ENCODE measurements around the gene RTP4.
"Not testable (repeated sequence)": the region's sequence is repeated elsewhere in the genome, so short reads cannot be mapped to it uniquely, and the experiment has no call there.

RTP4 gene

DNA sequence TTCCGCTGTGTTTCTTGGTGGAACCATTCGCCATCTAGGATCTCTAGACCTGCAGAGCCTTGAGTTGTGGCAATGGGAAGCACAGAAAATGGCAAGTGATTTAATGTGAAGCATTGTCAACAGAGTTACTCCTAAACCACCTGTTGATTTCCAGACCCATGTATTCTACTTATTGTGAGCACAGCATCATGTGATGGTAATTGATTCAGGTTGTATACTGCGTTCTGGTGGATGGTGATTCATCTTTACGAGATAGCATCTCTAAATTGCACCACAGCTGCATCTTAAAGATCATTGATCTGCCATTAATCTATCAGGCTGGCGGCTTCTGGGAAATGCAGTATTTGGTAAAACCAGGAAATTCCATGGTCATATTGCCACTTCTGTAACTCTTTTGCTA, 7.4 kb downstream of the RTP4 start:
- no peak for DNase-seq

DNA sequence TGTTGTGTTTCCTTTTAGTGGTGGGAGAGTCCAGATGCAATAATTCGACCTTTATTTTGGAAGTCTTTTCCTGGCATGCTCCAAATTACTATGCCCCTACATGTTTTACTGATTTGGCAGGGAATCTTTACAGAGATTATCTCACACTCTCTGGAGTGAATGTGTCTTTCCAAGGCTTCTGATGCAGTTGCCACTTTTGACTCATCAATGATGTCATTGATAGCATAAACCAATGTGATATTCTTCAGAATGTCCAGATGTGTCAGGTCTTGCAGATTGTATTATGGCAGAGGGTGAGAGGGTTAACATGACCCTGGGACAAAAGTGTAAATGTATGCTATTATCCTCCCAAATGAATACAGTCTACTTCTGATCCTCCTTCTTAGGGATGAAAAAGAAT, 9.7 kb downstream of the RTP4 start:
- no peak for DNase-seq

DNA sequence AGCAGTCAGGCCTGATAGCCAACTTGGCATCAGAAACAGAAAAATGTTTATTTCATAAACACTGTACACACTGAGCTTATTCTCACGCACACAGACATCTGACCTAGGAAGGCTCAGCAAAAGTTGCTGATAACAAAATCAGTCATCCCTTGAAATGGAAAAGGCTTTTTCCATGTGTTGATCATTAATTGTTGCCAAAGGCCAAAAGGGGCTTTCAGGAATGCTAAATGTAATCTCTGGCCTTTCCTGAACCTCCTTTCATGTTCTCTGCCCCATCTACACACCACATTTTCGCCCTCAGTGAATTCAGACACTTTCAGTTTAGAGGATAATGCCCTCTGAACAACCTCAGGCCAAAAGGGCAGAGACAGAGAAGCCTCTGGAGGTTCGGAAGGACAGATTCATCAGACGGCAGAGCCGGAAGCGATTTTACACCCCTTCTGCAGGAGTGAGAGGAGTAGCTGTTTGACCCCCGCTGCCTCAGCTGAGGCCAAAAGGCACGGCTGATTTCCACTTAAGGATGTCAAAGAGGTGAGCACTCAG, 14.5 kb downstream of the RTP4 start:
- DNase-seq: no peak

DNA sequence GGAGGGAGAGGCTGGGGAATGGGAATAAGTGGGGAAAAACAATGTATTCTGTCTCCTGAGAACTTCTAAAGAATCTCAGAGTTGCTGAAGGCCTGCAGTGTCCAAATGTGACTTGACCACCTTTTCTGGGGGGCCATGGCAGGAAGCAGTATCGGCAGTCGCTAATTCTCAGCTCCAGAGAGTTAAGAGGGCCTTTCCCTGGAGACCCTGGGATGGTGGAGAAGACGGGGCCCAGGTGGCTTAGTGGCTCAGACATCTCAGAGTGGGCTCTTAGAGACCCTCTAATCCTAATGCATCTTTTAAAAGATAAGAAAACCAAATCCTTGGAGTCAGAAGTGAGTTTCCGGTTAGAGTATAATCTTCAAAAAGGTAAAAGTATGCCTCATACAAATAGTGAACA, 15.1 kb downstream of the RTP4 start:
- no peak for DNase-seq

DNA sequence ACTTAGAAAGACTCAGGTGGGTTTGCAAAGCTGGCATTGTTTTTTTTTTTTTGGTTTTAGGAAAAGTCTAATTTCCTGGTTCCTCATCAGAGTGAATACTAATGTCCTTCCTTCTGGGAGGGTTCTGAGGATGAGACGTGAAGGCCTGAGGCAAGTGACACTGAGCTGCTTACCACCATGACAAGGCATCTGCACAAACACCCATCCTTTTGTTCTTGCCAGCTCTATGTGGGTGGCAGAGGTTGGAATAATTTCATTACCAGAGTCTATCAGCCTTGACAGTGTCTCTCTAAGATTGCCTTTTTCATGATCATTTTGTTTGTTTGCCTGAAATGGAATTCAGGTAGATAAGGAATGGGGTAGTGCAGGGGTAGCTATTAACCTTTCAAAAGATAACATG, 17.1 kb downstream of the RTP4 start:
- no peak for DNase-seq

DNA sequence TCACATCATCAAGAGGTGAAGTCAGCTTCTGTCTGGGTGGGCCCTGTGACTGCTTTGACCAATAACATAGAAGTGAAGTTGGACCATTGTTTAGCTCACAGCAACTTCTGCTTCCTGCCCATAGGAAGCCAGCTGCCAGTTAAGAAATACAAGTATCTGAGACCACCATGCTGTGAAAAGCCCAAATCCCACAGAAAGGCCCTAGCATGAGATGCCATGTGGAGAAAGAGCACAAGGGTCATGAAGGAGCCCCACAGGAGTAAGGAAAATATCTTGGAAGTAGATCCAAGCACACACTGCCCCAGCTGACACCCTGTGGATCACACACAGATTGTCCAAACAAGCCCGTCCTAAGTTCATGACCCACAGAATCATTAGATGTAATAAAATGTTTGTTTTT, 28.5 kb downstream of the RTP4 start:
- no peak for DNase-seq

DNA sequence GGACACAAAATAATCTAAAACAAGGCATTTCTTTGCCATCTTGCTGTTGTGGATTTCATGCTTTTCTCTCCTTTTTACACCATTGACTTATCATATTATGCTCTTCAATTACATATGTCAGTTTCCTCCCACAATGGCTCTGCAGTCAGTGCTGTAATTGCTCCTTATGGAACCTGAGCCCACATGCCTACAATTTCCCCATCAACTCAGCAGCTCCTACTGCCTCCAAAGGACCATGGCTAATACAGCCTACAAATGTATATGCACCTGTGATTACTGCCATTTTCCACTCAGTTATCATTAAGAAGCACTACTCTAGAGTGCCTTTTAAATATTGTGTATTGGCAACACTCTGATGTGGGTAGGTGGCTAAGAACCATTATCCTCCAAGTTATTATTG, 30.8 kb downstream of the RTP4 start:
- no peak for DNase-seq

DNA sequence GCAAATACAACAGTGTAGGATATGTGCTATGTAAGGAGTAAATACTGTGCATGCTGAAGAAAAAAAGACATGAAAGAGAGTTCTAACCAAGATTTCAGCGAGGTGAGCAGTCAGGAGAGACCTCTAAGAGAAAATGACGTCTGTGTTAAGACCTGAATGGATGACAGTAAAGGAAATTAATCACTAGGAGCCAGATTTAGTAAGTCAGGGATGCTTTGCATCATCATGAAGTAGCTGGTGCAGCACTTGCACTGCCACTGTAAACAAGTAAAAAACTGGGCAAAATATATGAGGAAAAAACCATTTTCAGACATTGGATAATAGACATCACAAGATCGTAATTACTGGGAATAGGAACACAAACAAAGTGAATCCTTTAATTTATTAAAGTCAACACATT, 32.6 kb downstream of the RTP4 start:
- no peak for DNase-seq

DNA sequence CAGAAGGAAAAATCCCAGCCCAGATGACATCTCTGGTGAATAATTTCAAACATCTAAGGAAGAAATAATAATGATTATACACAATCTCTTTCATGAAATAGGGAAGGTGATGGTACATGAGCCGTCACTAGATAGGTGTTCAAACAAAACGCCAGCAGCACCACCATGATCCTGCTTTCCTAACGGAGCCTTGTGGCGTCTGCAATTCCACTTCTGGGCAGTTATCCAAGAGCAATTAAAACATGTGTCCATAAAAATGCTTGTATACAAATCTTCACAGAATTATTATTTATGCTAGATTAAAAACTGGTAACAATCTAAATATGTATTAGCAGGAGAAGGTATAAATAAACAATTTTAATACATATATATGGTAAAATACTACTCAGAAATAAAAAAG, 33.7 kb downstream of the RTP4 start:
- no peak for DNase-seq

DNA sequence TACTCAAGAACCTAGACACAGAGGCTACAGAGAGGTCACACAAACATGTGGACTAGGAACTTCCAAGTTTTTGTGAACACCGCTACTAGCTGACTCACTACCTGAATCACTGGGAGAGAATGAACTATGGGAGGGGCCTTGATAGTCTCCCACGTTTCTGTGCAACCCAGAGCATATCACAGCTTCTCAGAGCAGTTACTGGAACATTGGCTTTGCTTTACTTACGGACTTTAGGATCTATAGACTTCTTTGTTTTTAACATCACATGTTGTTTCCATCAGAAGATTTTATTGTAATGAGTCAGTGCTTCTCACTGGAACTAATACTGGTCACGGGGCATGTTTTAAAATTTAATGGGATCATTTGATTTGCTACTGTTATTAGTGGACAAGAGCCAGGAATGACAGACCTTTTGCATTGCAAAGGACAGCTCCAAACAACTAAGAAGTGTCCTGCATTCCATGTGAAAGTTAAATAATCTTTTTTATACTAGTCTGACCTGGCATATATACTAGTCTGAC, 35.6 kb downstream of the RTP4 start:
- DNase-seq: no peak

DNA sequence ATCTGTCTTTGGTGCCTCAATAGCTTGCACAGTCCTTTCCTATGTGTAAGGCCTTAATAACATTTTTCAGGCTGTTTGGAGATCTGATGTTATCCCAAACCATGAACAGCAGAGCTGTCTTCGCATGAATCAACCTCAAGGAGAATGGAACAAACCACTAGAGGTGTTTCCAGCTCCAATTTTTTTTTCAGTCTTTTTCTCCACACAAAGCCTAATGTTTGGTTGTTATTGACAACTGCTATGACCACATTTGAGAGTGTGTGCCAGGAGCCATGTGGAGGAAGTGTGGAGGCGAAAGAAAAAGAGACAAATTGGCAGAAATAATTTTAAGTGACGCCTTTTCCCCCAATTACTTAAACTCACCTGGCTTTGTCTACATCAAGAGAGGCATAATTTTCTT, 38.7 kb downstream of the RTP4 start:
- no peak for DNase-seq

DNA sequence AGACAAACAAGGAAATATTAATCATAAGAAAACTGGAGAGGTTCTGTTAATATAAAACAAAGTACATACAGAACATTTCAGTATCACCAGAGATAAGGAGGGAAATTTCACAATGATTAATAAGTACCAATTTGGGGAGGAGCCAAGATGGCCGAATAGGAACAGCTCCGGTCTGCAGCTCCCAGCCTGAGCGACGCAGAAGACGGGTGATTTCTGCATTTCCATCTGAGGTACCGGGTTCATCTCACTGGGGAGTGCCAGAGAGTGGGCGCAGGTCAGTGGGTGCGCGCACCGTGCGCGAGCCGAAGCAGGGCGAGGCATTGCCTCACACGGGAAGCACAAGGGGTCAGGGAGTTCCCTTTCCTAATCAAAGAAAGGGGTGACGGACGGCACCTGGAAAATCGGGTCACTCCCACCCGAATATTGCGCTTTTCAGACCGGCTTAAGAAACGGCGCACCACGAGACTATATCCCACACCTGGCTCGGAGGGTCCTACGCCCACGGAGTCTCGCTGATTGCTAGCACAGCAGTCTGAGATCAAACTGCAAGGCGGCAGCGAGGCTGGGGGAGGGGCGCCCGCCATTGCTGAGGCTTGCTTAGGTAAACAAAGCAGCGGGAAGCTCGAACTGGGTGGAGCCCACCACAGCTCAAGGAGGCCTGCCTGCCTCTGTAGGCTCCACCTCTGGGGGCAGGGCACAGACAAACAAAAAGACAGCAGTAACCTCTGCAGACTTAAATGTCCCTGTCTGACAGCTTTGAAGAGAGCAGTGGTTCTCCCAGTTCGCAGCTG, 44.0 kb downstream of the RTP4 start:
- DNase-seq: not testable (repeated sequence)

Measured in 8988T (cell line).